Lower leg skin (tissue), 4 donors: ENCODE data around the gene FBXO7. TPM values are rescaled to one million over a fixed set of nuclear protein-coding genes. Genes with fewer than 3 reads are reported as not detected.

ENCODE experiments used
- DNase-seq, 2 donors: peaks; one replicate each; pipeline ENCODE4 v3.0.0-alpha.2; 2019; ENCODE audit warnings: low spot score in 2 of 2
- H3K4me3 ChIP-seq: fragments of 200-600 bp; sonication (generic); 2 replicates; pipeline ENCODE4 v1.5.1; 2017; ENCODE audit warnings: mild to moderate bottlenecking, low read depth; ENCODE audit not compliant: poor library complexity, severe bottlenecking
- CTCF ChIP-seq, 3 donors: fragments of 450-650 bp; IDR thresholded peaks; one replicate each; pipeline ENCODE4 v1.5.1; 2016; ENCODE audit warnings: antibody characterized with exemption in 3 of 3, mild to moderate bottlenecking in 3 of 3, moderate library complexity in 2 of 3
- POLR2A ChIP-seq, 2 donors: fragments of 450-650 bp; IDR thresholded peaks; one replicate each; pipeline ENCODE4 v1.6.1; 2016 to 2017; ENCODE audit warnings: antibody characterized with exemption in 2 of 2, mild to moderate bottlenecking in 1 of 2, moderate library complexity in 1 of 2
- WGBS, 2 donors: methylation state at CpG; one replicate each; pipeline ENCODE4 v1.1.5; 2018; 5-methylcytosine and 5-hydroxymethylcytosine counted together
- intact Hi-C: fragments of 100-400 bp; cut with DNase I; formaldehyde crosslinking; loops from one replicate; pipeline ENCODE4 v1.15.0; 2023; ENCODE audit warnings: low total_unique reads
- total RNA-seq, 4 donors: library from RNA; depleted of rRNA; stranded (reverse); fragments of >200 nt; gene quantifications; one replicate each; pipeline ENCODE4 v1.1.0, GENCODE V29; 2016

The FBXO7 gene
- total RNA-seq, 4 donors from 2014 or later, result 61.6 to 89.4 (median 80.6) TPM

GRCh38 chr22:32539631-32540421 lies 65.2 kb downstream of the FBXO7 start:
- WGBS, 2 donors, result 61 to 70% methylated on average over 10 of the region's 10 CpGs
- no peak for DNase-seq
- intact Hi-C loops, result no loop called here
- TF ChIP-seq CTCF (IDR thresholded peaks at IDR 0.05) (no peak), POLR2A (IDR thresholded peaks at IDR 0.05) (no peak)
- no peak overlapping the region for H3K4me3 ChIP-seq

GRCh38 chr22:32541481-32541880 lies 66.9 kb downstream of the FBXO7 start:
- 96 to 97% methylated on average over 13 of the region's 13 CpGs for WGBS, 2 donors
- no peak for TF ChIP-seq POLR2A (IDR thresholded peaks at IDR 0.05)
- no peak for TF ChIP-seq CTCF (IDR thresholded peaks at IDR 0.05)
- H3K4me3 ChIP-seq, result no peak overlapping the region
- DNase-seq, result peak in 1 of 2 donors; percentile 62
- intact Hi-C loops, result no loop called here

- no peak for TF ChIP-seq CTCF (IDR thresholded peaks at IDR 0.05)
- no peak for TF ChIP-seq POLR2A (IDR thresholded peaks at IDR 0.05)
- intact Hi-C loops, result no loop called here
- DNase-seq, result peak in 1 of 2 donors; percentile 28
- WGBS, 2 donors, result 90 to 91% methylated on average over 8 of the region's 8 CpGs
- H3K4me3 ChIP-seq, result no peak overlapping the region
These were observed 67.6 kb downstream of the FBXO7 start for GRCh38 chr22:32542066-32542676.

GRCh38 chr22:32542677-32543357 lies 68.2 kb downstream of the FBXO7 start:
- intact Hi-C loops, result no loop called here
- H3K4me3 ChIP-seq, result no peak overlapping the region
- WGBS, 2 donors, result 69 to 78% methylated on average over 17 of the region's 17 CpGs
- TF ChIP-seq POLR2A (IDR thresholded peaks at IDR 0.05), result no peak
- TF ChIP-seq CTCF (IDR thresholded peaks at IDR 0.05), result no peak
- no peak for DNase-seq

GRCh38 chr22:32544953-32545558 lies 70.4 kb downstream of the FBXO7 start:
- H3K4me3 ChIP-seq, result no peak overlapping the region
- WGBS, 2 donors, result 92 to 93% methylated on average over 6 of the region's 6 CpGs
- no peak for TF ChIP-seq CTCF (IDR thresholded peaks at IDR 0.05)
- TF ChIP-seq POLR2A (IDR thresholded peaks at IDR 0.05), result no peak
- intact Hi-C loops, result no loop called here
- DNase-seq, result peak in 1 of 2 donors; percentile 36
